Measurements from ENCODE around the gene TFG.

The TFG gene

GRCh38 chr3:100775226-100775625 is 65.9 kb downstream of the TFG start:
- H3K27ac ChIP-seq (replicated peaks; ENCODE audit: low read length) = no peak overlapping the region
- H3K27me3 ChIP-seq (ENCODE audit: control insufficient read depth in 3 of 3, insufficient read depth in 3 of 3, low read depth in 1 of 3, low read length in 3 of 3) = no peaks in the 10 kb centered on the region
- H3K4me2 ChIP-seq (ENCODE audit: insufficient read depth, low read length, poor library complexity, severe bottlenecking) = no peak overlapping the region
- H4K91ac ChIP-seq (ENCODE audit: low read depth, low read length, poor library complexity) = no peak overlapping the region
- H3K4me3 ChIP-seq (ENCODE audit: low read length in 2 of 2) = no peak overlapping the region
- no peak overlapping the region for H2BK15ac ChIP-seq (ENCODE audit: low read length)
- H3K9me3 ChIP-seq (replicated peaks in 1 of 2; ENCODE audit: control insufficient read depth in 2 of 2, insufficient read depth in 1 of 2, low read depth in 1 of 2, low read length in 2 of 2) = no peaks in the 10 kb centered on the region
- no peak overlapping the region for H2AFZ ChIP-seq (ENCODE audit: low read length)
- no peak overlapping the region for H3K4ac ChIP-seq (ENCODE audit: low read length)
- no peak overlapping the region for H2BK120ac ChIP-seq (ENCODE audit: low read depth, low read length)
- DNase-seq (ENCODE audit: low spot score) = no peak
- H2AK5ac ChIP-seq (ENCODE audit: low read depth, low read length) = no peak overlapping the region
- no peak overlapping the region for H3K23ac ChIP-seq (ENCODE audit: low read depth, low read length, poor library complexity)
- no peaks in the 10 kb centered on the region for H3K36me3 ChIP-seq (replicated peaks in 1 of 2; ENCODE audit: control insufficient read depth in 2 of 2, insufficient read depth in 2 of 2, low read length in 2 of 2)
- WGBS, 2 donors (ENCODE audit: extremely low coverage in 2 of 2, insufficient read length in 2 of 2, insufficient replicate concordance in 1 of 2) = 100% methylated on average over 3 of the region's 3 CpGs; no CpG with 5 or more reads in 1 of the 2 donors
- no peak overlapping the region for H4K8ac ChIP-seq (ENCODE audit: low read depth, low read length)
- H3K18ac ChIP-seq (ENCODE audit: low read length) = no peak overlapping the region
- peaks cover 0 to 2% of the 10 kb centered on the region in 2 donors for H3K4me1 ChIP-seq (ENCODE audit: control insufficient read depth in 2 of 2, insufficient read depth in 1 of 2, low read depth in 1 of 2, low read length in 2 of 2)
- no peaks in the 10 kb centered on the region for H3K79me1 ChIP-seq (ENCODE audit: low read depth, low read length)
- no peak overlapping the region for H2BK5ac ChIP-seq (ENCODE audit: low read length)
- H3K9ac ChIP-seq (ENCODE audit: low read depth, low read length, poor library complexity) = no peak overlapping the region
- H3K14ac ChIP-seq (ENCODE audit: low read length) = no peak overlapping the region
- no peak overlapping the region for H2BK12ac ChIP-seq (ENCODE audit: low read length)

GRCh38 chr3:100775669-100776068 is 66.4 kb downstream of the TFG start:
- Histone ChIP-seq H3K4me1 (ENCODE audit: control insufficient read depth in 2 of 2, insufficient read depth in 1 of 2, low read depth in 1 of 2, low read length in 2 of 2) (peaks cover 0 to 2% of the 10 kb centered on the region in 2 donors), H2AFZ (ENCODE audit: low read length) (no peak overlapping the region), H3K9ac (ENCODE audit: low read depth, low read length, poor library complexity) (no peak overlapping the region), H3K36me3 (replicated peaks in 1 of 2; ENCODE audit: control insufficient read depth in 2 of 2, insufficient read depth in 2 of 2, low read length in 2 of 2) (no peaks in the 10 kb centered on the region), H3K4me2 (ENCODE audit: insufficient read depth, low read length, poor library complexity, severe bottlenecking) (no peak overlapping the region), H3K18ac (ENCODE audit: low read length) (no peak overlapping the region), H3K27ac (replicated peaks; ENCODE audit: low read length) (no peak overlapping the region), H3K4me3 (ENCODE audit: low read length in 2 of 2) (no peak overlapping the region), H3K23ac (ENCODE audit: low read depth, low read length, poor library complexity) (no peak overlapping the region), H3K27me3 (ENCODE audit: control insufficient read depth in 3 of 3, insufficient read depth in 3 of 3, low read depth in 1 of 3, low read length in 3 of 3) (no peaks in the 10 kb centered on the region), H2BK120ac (ENCODE audit: low read depth, low read length) (no peak overlapping the region), H3K79me1 (ENCODE audit: low read depth, low read length) (no peaks in the 10 kb centered on the region), H3K9me3 (replicated peaks in 1 of 2; ENCODE audit: control insufficient read depth in 2 of 2, insufficient read depth in 1 of 2, low read depth in 1 of 2, low read length in 2 of 2) (no peaks in the 10 kb centered on the region), H2BK12ac (ENCODE audit: low read length) (no peak overlapping the region), H3K4ac (ENCODE audit: low read length) (no peak overlapping the region), H4K8ac (ENCODE audit: low read depth, low read length) (no peak overlapping the region), H4K91ac (ENCODE audit: low read depth, low read length, poor library complexity) (no peak overlapping the region), H2BK15ac (ENCODE audit: low read length) (no peak overlapping the region), H3K14ac (ENCODE audit: low read length) (no peak overlapping the region), H2AK5ac (ENCODE audit: low read depth, low read length) (no peak overlapping the region), H2BK5ac (ENCODE audit: low read length) (no peak overlapping the region)
- no peak for DNase-seq (ENCODE audit: low spot score)

- Histone ChIP-seq H3K9ac (ENCODE audit: low read depth, low read length, poor library complexity) (no peak overlapping the region), H3K79me1 (ENCODE audit: low read depth, low read length) (no peaks in the 10 kb centered on the region), H3K4me1 (ENCODE audit: control insufficient read depth in 2 of 2, insufficient read depth in 1 of 2, low read depth in 1 of 2, low read length in 2 of 2) (peaks cover 0 to 2% of the 10 kb centered on the region in 2 donors), H3K27ac (replicated peaks; ENCODE audit: low read length) (no peak overlapping the region), H3K4me3 (ENCODE audit: low read length in 2 of 2) (no peak overlapping the region), H3K4ac (ENCODE audit: low read length) (no peak overlapping the region), H2BK12ac (ENCODE audit: low read length) (no peak overlapping the region), H2AK5ac (ENCODE audit: low read depth, low read length) (no peak overlapping the region), H3K4me2 (ENCODE audit: insufficient read depth, low read length, poor library complexity, severe bottlenecking) (no peak overlapping the region), H4K8ac (ENCODE audit: low read depth, low read length) (no peak overlapping the region), H3K18ac (ENCODE audit: low read length) (no peak overlapping the region), H2AFZ (ENCODE audit: low read length) (no peak overlapping the region), H2BK15ac (ENCODE audit: low read length) (no peak overlapping the region), H2BK5ac (ENCODE audit: low read length) (no peak overlapping the region), H3K9me3 (replicated peaks in 1 of 2; ENCODE audit: control insufficient read depth in 2 of 2, insufficient read depth in 1 of 2, low read depth in 1 of 2, low read length in 2 of 2) (no peaks in the 10 kb centered on the region), H3K14ac (ENCODE audit: low read length) (no peak overlapping the region), H2BK120ac (ENCODE audit: low read depth, low read length) (no peak overlapping the region), H4K91ac (ENCODE audit: low read depth, low read length, poor library complexity) (no peak overlapping the region), H3K23ac (ENCODE audit: low read depth, low read length, poor library complexity) (no peak overlapping the region), H3K27me3 (ENCODE audit: control insufficient read depth in 3 of 3, insufficient read depth in 3 of 3, low read depth in 1 of 3, low read length in 3 of 3) (no peaks in the 10 kb centered on the region), H3K36me3 (replicated peaks in 1 of 2; ENCODE audit: control insufficient read depth in 2 of 2, insufficient read depth in 2 of 2, low read length in 2 of 2) (no peaks in the 10 kb centered on the region)
- no peak for DNase-seq (ENCODE audit: low spot score)
- no CpG with 5 or more reads among the region's 2 CpGs for WGBS, 2 donors (ENCODE audit: extremely low coverage in 2 of 2, insufficient read length in 2 of 2, insufficient replicate concordance in 1 of 2)
These were observed 66.9 kb downstream of the TFG start for GRCh38 chr3:100776097-100776729.

- Histone ChIP-seq H2AFZ (ENCODE audit: low read length) (no peak overlapping the region), H2BK15ac (ENCODE audit: low read length) (no peak overlapping the region)
- no peak for DNase-seq (ENCODE audit: low spot score)
These were observed 67.5 kb downstream of the TFG start for GRCh38 chr3:100776746-100777145.

More at GRCh38 chr3:100776746-100777145, 67.5 kb downstream of the TFG start:
- H3K9me3 ChIP-seq (replicated peaks in 1 of 2; ENCODE audit: control insufficient read depth in 2 of 2, insufficient read depth in 1 of 2, low read depth in 1 of 2, low read length in 2 of 2) = no peaks in the 10 kb centered on the region
- no peak overlapping the region for H3K9ac ChIP-seq (ENCODE audit: low read depth, low read length, poor library complexity)
- no peak overlapping the region for H3K14ac ChIP-seq (ENCODE audit: low read length)
- no peak overlapping the region for H4K8ac ChIP-seq (ENCODE audit: low read depth, low read length)
- H3K4me2 ChIP-seq (ENCODE audit: insufficient read depth, low read length, poor library complexity, severe bottlenecking) = no peak overlapping the region
- H2BK120ac ChIP-seq (ENCODE audit: low read depth, low read length) = no peak overlapping the region
- H3K36me3 ChIP-seq (replicated peaks in 1 of 2; ENCODE audit: control insufficient read depth in 2 of 2, insufficient read depth in 2 of 2, low read length in 2 of 2) = no peaks in the 10 kb centered on the region
- H2BK12ac ChIP-seq (ENCODE audit: low read length) = no peak overlapping the region
- H4K91ac ChIP-seq (ENCODE audit: low read depth, low read length, poor library complexity) = no peak overlapping the region
- H3K18ac ChIP-seq (ENCODE audit: low read length) = no peak overlapping the region
- peaks cover 0 to 2% of the 10 kb centered on the region in 2 donors for H3K4me1 ChIP-seq (ENCODE audit: control insufficient read depth in 2 of 2, insufficient read depth in 1 of 2, low read depth in 1 of 2, low read length in 2 of 2)
- H3K27me3 ChIP-seq (ENCODE audit: control insufficient read depth in 3 of 3, insufficient read depth in 3 of 3, low read depth in 1 of 3, low read length in 3 of 3) = peaks cover 0 to 2% (median 0%) of the 10 kb centered on the region in 3 experiments
- no peak overlapping the region for H2AK5ac ChIP-seq (ENCODE audit: low read depth, low read length)
- no peaks in the 10 kb centered on the region for H3K79me1 ChIP-seq (ENCODE audit: low read depth, low read length)
- H3K4me3 ChIP-seq (ENCODE audit: low read length in 2 of 2) = no peak overlapping the region
- WGBS, 2 donors (ENCODE audit: extremely low coverage in 2 of 2, insufficient read length in 2 of 2, insufficient replicate concordance in 1 of 2) = no CpG with 5 or more reads among the region's 2 CpGs
- H3K4ac ChIP-seq (ENCODE audit: low read length) = no peak overlapping the region
- H3K27ac ChIP-seq (replicated peaks; ENCODE audit: low read length) = no peak overlapping the region
- H2BK5ac ChIP-seq (ENCODE audit: low read length) = no peak overlapping the region
- H3K23ac ChIP-seq (ENCODE audit: low read depth, low read length, poor library complexity) = no peak overlapping the region

Data from neuronal stem cell (in vitro differentiated cells).